MV-4-11 (cell line): ENCODE data around the gene GINS2.

Experiments
- DNase-seq: peaks from one replicate; lab custom pipeline; 2025; lab: John Stamatoyannopoulos, UW

GINS2 gene

GRCh38 chr16:85688586-85689284 is at the start of gene GINS2:
Gene GINS2, minus strand, starts transcription at chr16:85688954. Its CDS starts 56 bp downstream, at chr16:85688898.
- peak; percentile 88 for DNase-seq

GRCh38 chr16:85736921-85737320 is 48.2 kb upstream of the GINS2 start:
- peak; percentile 16 for DNase-seq

- DNase-seq = no peak
These were observed 47.2 kb upstream of the GINS2 start for GRCh38 chr16:85735946-85736345.

GRCh38 chr16:85735225-85735635 is 46.5 kb upstream of the GINS2 start:
- DNase-seq = peak; percentile 88

GRCh38 chr16:85734311-85735017 is 45.7 kb upstream of the GINS2 start:
- no peak for DNase-seq

GRCh38 chr16:85733839-85734170 is 45.1 kb upstream of the GINS2 start:
- peak; percentile 88 for DNase-seq

- DNase-seq = peak; percentile 96
These were observed 44.5 kb upstream of the GINS2 start for GRCh38 chr16:85733155-85733838.

- DNase-seq = peak; percentile 24
These were observed 42.4 kb upstream of the GINS2 start for GRCh38 chr16:85731179-85731578.

GRCh38 chr16:85730186-85730465 is 41.4 kb upstream of the GINS2 start:
- peak; percentile 74 for DNase-seq

- peak; percentile 20 for DNase-seq
These were observed 40.9 kb upstream of the GINS2 start for GRCh38 chr16:85729452-85730185.

GRCh38 chr16:85728879-85729278 is 40.1 kb upstream of the GINS2 start:
- no peak for DNase-seq

- no peak for DNase-seq
These were observed 36.2 kb upstream of the GINS2 start for GRCh38 chr16:85724936-85725335.

GRCh38 chr16:85724126-85724879 is 35.5 kb upstream of the GINS2 start:
- no peak for DNase-seq

GRCh38 chr16:85722128-85722893 is 33.6 kb upstream of the GINS2 start:
- DNase-seq = no peak

- no peak for DNase-seq
These were observed 31.5 kb upstream of the GINS2 start for GRCh38 chr16:85720302-85720637.

- DNase-seq = no peak
These were observed 31.0 kb upstream of the GINS2 start for GRCh38 chr16:85719605-85720301.

- DNase-seq = no peak
These were observed 29.9 kb upstream of the GINS2 start for GRCh38 chr16:85718682-85719081.

- no peak for DNase-seq
These were observed 29.4 kb upstream of the GINS2 start for GRCh38 chr16:85718153-85718477.

GRCh38 chr16:85717393-85718152 is 28.8 kb upstream of the GINS2 start:
- DNase-seq = peak; percentile 54

- DNase-seq = no peak
These were observed 27.9 kb upstream of the GINS2 start for GRCh38 chr16:85716680-85717038.
